Sigmoid colon (tissue), 7 donors: Measurements from ENCODE around the gene RSPRY1. TPM values are rescaled to one million over a fixed set of nuclear protein-coding genes. Genes with fewer than 3 reads are reported as not detected.
"Not testable (repeated sequence)": the region's sequence is repeated elsewhere in the genome, so short reads cannot be mapped to it uniquely, and the experiment has no call there.

ENCODE experiments used
- DNase-seq: peaks from one replicate; pipeline ENCODE4 v3.0.0-alpha.2; 2019
- H3K27ac ChIP-seq, 4 donors: fragments of 200-600 bp; sonication (generic); one replicate each; pipeline ENCODE4 v1.5.1; 2016 to 2019; ENCODE audit warnings: mild to moderate bottlenecking in 1 of 4
- H3K27me3 ChIP-seq, 3 donors: fragments of 200-600 bp; sonication (generic); one replicate each; pipeline ENCODE4 v1.5.1; 2019; ENCODE audit warnings: mild to moderate bottlenecking in 1 of 3
- H3K36me3 ChIP-seq, 4 donors: fragments of 200-600 bp; sonication (generic); one replicate each; pipeline ENCODE4 v1.5.1; 2016 to 2019
- H3K4me1 ChIP-seq, 4 donors: fragments of 200-600 bp; sonication (generic); one replicate each; pipeline ENCODE4 v1.5.1; 2017 to 2019
- H3K4me3 ChIP-seq, 4 donors: fragments of 200-600 bp; sonication (generic); one replicate each; pipeline ENCODE4 v1.5.1; 2017 to 2019; ENCODE audit warnings: mild to moderate bottlenecking in 2 of 4, moderate library complexity in 1 of 4
- H3K9me3 ChIP-seq, 4 donors: fragments of 200-600 bp in 3 of 4; sonication (generic) in 3 of 4; one replicate each; pipeline versions ENCODE4 v1.5.1 to v1.6.1; 2013 to 2019
- EP300 ChIP-seq, 4 donors: sonication (generic); formaldehyde crosslinking; IDR thresholded peaks; one replicate each; pipeline ENCODE4 v1.6.1; 2017; ENCODE audit warnings: antibody characterized with exemption in 4 of 4
- POLR2A ChIP-seq, 2 donors: fragments of 450-650 bp; IDR thresholded peaks; one replicate each; pipeline ENCODE4 v1.6.1; 2016; ENCODE audit warnings: antibody characterized with exemption in 2 of 2, mild to moderate bottlenecking in 2 of 2, moderate library complexity in 2 of 2
- POLR2AphosphoS5 ChIP-seq, 4 donors: sonication (generic); formaldehyde crosslinking; IDR thresholded peaks; one replicate each; pipeline ENCODE4 v1.6.1; 2017; ENCODE audit warnings: antibody characterized with exemption in 4 of 4
- WGBS, 2 donors: extraction: QIAGEN DNeasy Blood & Tissue Kit; methylation state at CpG; one replicate each; pipeline ENCODE4 v1.1.7; 2013; 5-methylcytosine and 5-hydroxymethylcytosine counted together
- intact Hi-C: fragments of 100-400 bp; cut with DNase I; formaldehyde crosslinking; loops from one replicate; pipeline ENCODE4 v1.15.1; 2023
- polyA plus RNA-seq, 3 donors: library from polyadenylated mRNA; stranded (reverse); fragments of 200-250 nt; gene quantifications; one replicate each; pipeline ENCODE4 v1.2.3, GENCODE V29; 2013
- total RNA-seq, 4 donors: library from RNA; depleted of rRNA; stranded (reverse); fragments of >200 nt; gene quantifications; one replicate each; pipeline ENCODE4 v1.1.0, GENCODE V29; 2016
- TF ChIP-seq, protein P1 (sequence below), 4 experiments: fragments of 450-650 bp in 3 of 4; fragments of 200-600 bp in 1 of 4; IDR thresholded peaks; one replicate each; pipeline ENCODE4 v1.5.1; 2016 to 2019; ENCODE audit warnings: antibody characterized with exemption in 4 of 4, mild to moderate bottlenecking in 3 of 4, moderate library complexity in 2 of 4
- donor health status: healthy with polysubstance abuse.
- donor health status: Bipolar disorder and iron deficiency.
- donor health status: healthy.

The RSPRY1 gene
- total and polyA plus RNA-seq, 7 donors: 12.6 to 42.7 (median 30.6) TPM

- WGBS, 2 donors: 92 to 94% methylated on average over 9 of the region's 9 CpGs
- intact Hi-C loops: loop anchor here (5.0 to 10.0 kb wide), 4 partner anchors 96 to 346 kb away; partner anchors contain the start of genes CCDC102A, CPNE2 and HERPUD1
- no peak for DNase-seq
- Histone ChIP-seq H3K27me3 (no peaks in the 10 kb centered on the region), H3K4me3 (no peak overlapping the region), H3K9me3 (no peaks in the 10 kb centered on the region), H3K27ac (peak overlapping the region in 2 of 4 donors; percentile 10 to 97), H3K4me1 (peaks cover 0 to 78% (median 63%) of the 10 kb centered on the region in 4 donors), H3K36me3 (no peaks in the 10 kb centered on the region)
- TF ChIP-seq, protein P1, sequence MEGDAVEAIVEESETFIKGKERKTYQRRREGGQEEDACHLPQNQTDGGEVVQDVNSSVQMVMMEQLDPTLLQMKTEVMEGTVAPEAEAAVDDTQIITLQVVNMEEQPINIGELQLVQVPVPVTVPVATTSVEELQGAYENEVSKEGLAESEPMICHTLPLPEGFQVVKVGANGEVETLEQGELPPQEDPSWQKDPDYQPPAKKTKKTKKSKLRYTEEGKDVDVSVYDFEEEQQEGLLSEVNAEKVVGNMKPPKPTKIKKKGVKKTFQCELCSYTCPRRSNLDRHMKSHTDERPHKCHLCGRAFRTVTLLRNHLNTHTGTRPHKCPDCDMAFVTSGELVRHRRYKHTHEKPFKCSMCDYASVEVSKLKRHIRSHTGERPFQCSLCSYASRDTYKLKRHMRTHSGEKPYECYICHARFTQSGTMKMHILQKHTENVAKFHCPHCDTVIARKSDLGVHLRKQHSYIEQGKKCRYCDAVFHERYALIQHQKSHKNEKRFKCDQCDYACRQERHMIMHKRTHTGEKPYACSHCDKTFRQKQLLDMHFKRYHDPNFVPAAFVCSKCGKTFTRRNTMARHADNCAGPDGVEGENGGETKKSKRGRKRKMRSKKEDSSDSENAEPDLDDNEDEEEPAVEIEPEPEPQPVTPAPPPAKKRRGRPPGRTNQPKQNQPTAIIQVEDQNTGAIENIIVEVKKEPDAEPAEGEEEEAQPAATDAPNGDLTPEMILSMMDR (IDR thresholded peaks at IDR 0.05): no peak
- no peak for TF ChIP-seq POLR2AphosphoS5 (IDR thresholded peaks at IDR 0.05)
- TF ChIP-seq EP300 (IDR thresholded peaks at IDR 0.05): no peak
- TF ChIP-seq POLR2A (IDR thresholded peaks at IDR 0.05): no peak
Observed at GRCh38 chr16:57188711-57189002, 2.5 kb downstream of the RSPRY1 start.

DNA sequence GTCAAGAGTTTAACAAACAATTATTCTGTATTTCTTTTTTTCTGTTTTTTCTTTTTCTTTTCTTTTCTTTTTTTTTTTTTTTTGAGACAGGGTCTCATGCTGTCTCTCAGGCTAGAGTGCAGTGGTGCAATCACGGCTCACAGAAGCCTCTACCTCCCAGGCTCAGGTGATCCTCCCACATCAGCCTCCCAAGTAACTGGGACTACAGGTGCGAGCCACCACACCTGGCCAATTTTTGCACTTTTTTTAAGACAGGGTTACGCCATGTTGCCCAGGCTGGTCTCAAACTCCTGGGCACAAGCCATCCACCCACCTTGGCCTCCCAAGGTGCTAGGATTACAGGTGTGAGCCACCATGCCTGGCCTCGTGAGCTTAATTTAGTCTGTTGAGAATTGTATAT lies 3.4 kb downstream of the RSPRY1 start:
- not testable (repeated sequence) for H3K36me3 ChIP-seq, H3K27me3 ChIP-seq, DNase-seq, H3K4me3 ChIP-seq, H3K9me3 ChIP-seq
- Histone ChIP-seq H3K27ac (peak overlapping the region in 1 of 4 donors; percentile 58), H3K4me1 (peaks cover 0 to 79% (median 69%) of the 10 kb centered on the region in 4 donors)
- intact Hi-C loops: loop anchor here (5.0 to 10.0 kb wide), 4 partner anchors 97 to 345 kb away; partner anchors contain the start of genes CCDC102A, CPNE2 and HERPUD1
- 97% methylated on average over 4 of the region's 4 CpGs for WGBS, 2 donors

DNA sequence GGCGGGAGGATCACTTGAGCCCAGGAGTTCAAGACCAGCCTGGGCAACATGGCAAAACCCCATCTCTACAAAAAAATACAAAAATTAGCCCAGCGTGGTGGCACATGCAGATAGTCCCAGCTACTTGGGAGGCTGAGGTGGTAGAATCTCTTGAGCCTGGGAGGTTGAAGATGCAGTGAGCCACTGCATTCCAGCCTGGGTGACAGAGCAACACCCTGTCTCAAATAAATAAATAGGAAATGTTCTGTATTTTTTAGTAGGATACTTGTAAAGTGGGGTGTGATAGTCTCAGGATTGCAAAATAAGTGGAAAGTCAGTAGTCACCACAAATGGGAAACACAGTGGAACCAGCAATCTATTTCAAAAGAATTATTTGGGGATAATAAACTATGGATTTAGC lies 4.0 kb downstream of the RSPRY1 start:
- intact Hi-C loops: no loop called here
- H3K4me1 ChIP-seq: peaks cover 0 to 79% (median 70%) of the 10 kb centered on the region in 4 donors
- TF ChIP-seq POLR2A (IDR thresholded peaks at IDR 0.05): no peak
- no peak for TF ChIP-seq EP300 (IDR thresholded peaks at IDR 0.05)
- TF ChIP-seq, protein P1 (IDR thresholded peaks at IDR 0.05): no peak
- TF ChIP-seq POLR2AphosphoS5 (IDR thresholded peaks at IDR 0.05): no peak

GRCh38 chr16:57191056-57191571 lies 5.0 kb downstream of the RSPRY1 start:
- H3K4me1 ChIP-seq: peaks cover 0 to 87% (median 75%) of the 10 kb centered on the region in 4 donors

More for the DNA sequence above, 4.0 kb downstream of the RSPRY1 start:
- no peak for DNase-seq
- no peaks in the 10 kb centered on the region for H3K36me3 ChIP-seq
- peak overlapping the region in 3 of 4 donors; percentile 10 to 58 (median 28) for H3K27ac ChIP-seq
- H3K27me3 ChIP-seq: no peaks in the 10 kb centered on the region
- no peaks in the 10 kb centered on the region for H3K9me3 ChIP-seq
- 97 to 98% methylated on average over 2 of the region's 2 CpGs for WGBS, 2 donors
- H3K4me3 ChIP-seq: no peak overlapping the region

DNA sequence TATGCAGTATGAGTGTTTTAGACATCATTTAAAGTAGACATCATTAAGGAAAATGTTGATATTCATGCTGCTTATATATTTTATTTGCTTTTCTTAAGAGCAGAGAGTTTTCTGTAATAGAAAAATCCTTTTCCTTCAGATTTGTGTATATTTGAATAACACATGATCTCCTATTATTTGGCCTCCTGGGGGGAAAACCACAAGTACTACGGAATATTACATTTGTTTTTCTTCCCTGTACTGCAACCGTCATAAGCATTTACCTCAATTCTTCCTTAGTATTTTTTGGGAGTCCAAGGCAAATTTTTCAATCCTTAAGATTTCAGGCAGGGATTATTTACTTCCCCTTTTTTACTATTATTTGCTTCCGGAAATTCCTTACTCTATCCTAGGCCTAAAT lies 6.0 kb downstream of the RSPRY1 start:
- no peak for TF ChIP-seq POLR2AphosphoS5 (IDR thresholded peaks at IDR 0.05)
- TF ChIP-seq, protein P1 (IDR thresholded peaks at IDR 0.05): no peak
- no peak for TF ChIP-seq POLR2A (IDR thresholded peaks at IDR 0.05)
- no peak for TF ChIP-seq EP300 (IDR thresholded peaks at IDR 0.05)
- Histone ChIP-seq H3K9me3 (no peaks in the 10 kb centered on the region), H3K4me3 (no peak overlapping the region), H3K4me1 (peaks cover 0 to 96% (median 86%) of the 10 kb centered on the region in 4 donors), H3K36me3 (no peaks in the 10 kb centered on the region), H3K27me3 (no peaks in the 10 kb centered on the region), H3K27ac (peak overlapping the region in 2 of 4 donors; percentile 73 to 82)
- no peak for DNase-seq
- intact Hi-C loops: no loop called here
- 86 to 94% methylated on average over 3 of the region's 3 CpGs for WGBS, 2 donors

More at GRCh38 chr16:57191056-57191571, 5.0 kb downstream of the RSPRY1 start:
- Histone ChIP-seq H3K9me3 (no peaks in the 10 kb centered on the region), H3K27ac (peak overlapping the region in 2 of 4 donors; percentile 30 to 58), H3K36me3 (no peaks in the 10 kb centered on the region), H3K27me3 (no peaks in the 10 kb centered on the region), H3K4me3 (no peak overlapping the region)
- TF ChIP-seq, protein P1 (IDR thresholded peaks at IDR 0.05): no peak
- TF ChIP-seq POLR2A (IDR thresholded peaks at IDR 0.05) (no peak), EP300 (IDR thresholded peaks at IDR 0.05) (no peak), POLR2AphosphoS5 (IDR thresholded peaks at IDR 0.05) (no peak)
- 82 to 85% methylated on average over 3 of the region's 3 CpGs for WGBS, 2 donors
- no peak for DNase-seq
- intact Hi-C loops: no loop called here
